ENCODE measurements around the gene PRRC2A.

GRCh38 chr6:31586008-31586407, 34.5 kb upstream of the PRRC2A start, which contains the start of gene LST1:
- TF ChIP-seq CTCF (conservative IDR thresholded peaks at IDR 0.05 in 1 of 2, IDR thresholded peaks at IDR 0.05 in 1 of 2; ENCODE audit: extremely low read depth in 1 of 2, insufficient read depth in 1 of 2, low read depth in 1 of 2, low read length in 2 of 2) (no peak), EZH2 (IDR thresholded peaks at IDR 0.05; ENCODE audit: borderline replicate concordance, low read length) (no peak)

Data from mammary epithelial cell (primary cell).